ACHN (cell line): ENCODE measurements around the gene CCT7.
"Not testable (repeated sequence)": the region's sequence is repeated elsewhere in the genome, so short reads cannot be mapped to it uniquely, and the experiment has no call there.

Experiments
- DNase-seq: peaks from one replicate; pipeline ENCODE4 v3.0.0-alpha.2; 2015
- in situ Hi-C: cut with HindIII; loops from 2 replicates; pipeline ENCODE4 v1.10.0; 2017; ENCODE audit warnings: low sequenced_read_pairs, low pct_ligation_motif_present, low pct_unique_long_range_greater_than_20kb

Gene CCT7

DNA sequence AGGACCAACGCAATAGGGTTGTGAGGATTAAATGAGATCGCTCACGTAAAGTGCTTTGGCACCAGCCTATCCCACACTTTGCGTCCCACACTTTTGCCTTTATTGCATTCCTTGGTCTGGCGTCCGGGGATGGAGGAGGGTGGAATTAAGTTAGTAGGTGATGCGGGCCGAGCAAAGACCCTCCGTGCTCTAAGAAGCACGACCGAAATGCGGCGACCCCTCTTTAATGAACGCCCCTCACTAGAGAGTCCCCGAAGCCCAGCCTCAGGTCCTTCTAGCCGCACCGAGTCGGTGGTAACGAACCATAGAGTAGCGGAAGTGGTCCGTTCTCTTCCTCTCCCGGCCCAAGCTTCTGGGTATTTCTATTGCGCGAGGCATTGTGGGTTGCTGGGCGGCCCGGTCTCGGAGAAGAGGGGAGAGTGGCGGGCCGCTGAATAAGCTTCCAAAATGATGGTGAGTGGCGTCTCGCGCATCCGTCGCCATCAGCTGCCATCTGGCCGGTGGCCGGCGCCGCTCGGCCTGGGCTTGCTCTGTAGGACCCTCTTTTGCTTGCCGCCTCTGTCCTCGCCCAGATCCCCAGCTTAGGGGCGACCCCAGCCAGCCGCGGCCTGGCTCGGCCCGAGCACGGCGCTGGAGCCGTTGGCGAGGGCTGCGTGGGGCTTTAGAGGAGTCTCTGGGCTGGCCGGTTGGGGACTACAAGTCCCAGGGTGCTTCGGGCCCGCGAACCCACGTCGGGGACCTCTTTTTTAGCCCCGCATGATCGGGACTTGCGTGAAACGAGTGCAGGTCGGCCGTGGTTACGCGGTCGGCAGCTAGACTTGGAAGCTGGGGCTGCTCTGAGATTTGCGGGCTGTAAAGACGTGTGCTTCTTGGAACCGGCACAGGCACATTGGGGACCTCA, at the start of gene CCT7:
Gene CCT7, plus strand, starts transcription at position 377 of the 901 bp plus-strand sequence. Its CDS starts 71 bp downstream, at position 448.
- in situ Hi-C loops = no loop called here

GRCh38 chr2:73185965-73186364, 48.1 kb upstream of the CCT7 start:
- in situ Hi-C loops = no loop called here
- DNase-seq = no peak

More for the DNA sequence above, at the start of gene CCT7:
- peak; percentile 91 for DNase-seq

DNA sequence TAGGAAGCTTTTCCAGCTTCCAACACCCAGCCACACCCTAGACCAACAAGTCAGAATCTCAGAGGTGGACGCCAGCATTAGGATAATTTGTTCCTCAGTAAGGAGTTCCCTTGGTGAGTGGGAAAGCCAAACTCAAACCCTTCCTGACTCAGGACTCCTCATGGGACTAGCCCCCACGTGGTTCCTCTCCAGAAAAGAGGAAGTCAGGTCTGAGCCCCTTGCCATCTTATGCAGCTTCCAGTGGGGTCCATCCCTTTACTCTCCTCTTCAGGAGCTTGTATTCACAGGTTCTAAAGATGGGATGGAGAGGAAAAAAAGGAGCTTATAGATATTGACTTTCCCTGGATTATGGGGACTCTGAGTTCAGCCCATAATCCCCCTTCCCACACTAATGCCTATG, 46.6 kb upstream of the CCT7 start:
- DNase-seq = no peak
- in situ Hi-C loops = no loop called here

DNA sequence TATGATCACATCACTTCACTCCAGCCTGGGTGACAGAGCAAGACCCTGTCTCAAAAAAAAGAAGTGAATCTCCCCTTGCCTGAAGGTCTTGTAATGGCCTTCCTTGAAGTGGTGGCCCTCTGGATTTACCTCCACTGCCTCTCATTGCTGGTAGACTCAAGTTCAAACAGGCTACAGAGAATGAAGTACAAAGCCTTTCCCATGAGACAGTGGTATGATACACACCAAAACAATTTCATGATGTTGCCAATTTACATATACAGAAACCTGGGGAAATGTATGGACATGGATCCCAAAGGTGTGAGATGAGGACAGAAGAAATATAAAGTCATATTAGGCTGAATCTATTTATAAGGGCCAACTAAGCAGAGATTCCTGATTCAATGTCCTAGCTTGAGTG, 36.5 kb upstream of the CCT7 start:
- no peak for DNase-seq
- in situ Hi-C loops = no loop called here

- in situ Hi-C loops, DNase-seq: not testable (repeated sequence)
Observed at GRCh38 chr2:73200281-73200680, 33.8 kb upstream of the CCT7 start.

DNA sequence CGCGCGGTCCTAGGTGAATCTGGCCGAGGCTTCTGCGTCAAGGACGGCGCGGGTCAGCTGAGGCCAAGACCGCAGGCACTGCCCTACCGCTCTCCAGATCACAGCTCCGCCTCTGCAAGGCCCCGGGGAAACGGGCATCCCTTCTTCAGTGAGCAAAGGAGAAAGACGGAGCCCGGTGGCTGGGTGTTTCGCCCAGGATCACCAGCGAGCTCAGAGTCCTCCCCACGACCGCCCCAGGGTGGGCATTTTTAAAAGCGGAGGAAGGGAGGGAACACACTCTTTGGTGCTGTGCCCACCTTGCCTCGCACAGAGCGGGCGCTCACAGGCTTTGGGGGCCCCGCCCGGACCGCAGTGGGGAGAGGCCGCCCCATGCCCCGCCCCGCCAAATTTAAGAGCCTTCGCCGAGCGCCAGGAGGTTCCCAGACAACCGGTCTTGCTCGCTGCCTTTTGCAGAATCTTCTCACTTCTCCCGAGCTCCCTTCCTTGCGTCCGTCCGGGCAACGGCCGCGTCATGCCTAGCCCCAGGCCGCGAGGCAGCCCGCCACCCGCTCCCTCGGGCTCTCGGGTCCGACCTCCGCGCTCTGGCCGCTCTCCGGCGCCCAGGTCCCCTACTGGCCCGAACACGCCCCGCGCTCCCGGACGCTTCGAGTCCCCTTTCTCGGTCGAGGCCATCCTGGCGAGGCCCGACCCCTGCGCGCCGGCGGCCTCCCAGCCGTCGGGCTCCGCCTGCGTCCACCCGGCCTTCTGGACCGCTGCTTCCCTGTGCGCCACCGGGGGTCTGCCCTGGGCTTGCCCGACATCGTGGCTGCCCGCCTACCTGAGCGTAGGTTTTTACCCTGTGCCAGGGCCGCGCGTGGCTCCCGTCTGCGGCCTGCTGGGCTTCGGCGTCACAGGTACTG, 31.7 kb upstream of the CCT7 start, which contains the start of gene NOTO:
Gene NOTO, plus strand, starts transcription at position 419 of the 899 bp plus-strand sequence. Its CDS starts 93 bp downstream, at position 512.
- no peak for DNase-seq
- in situ Hi-C loops = no loop called here

- DNase-seq = no peak
- in situ Hi-C loops = no loop called here
Observed at GRCh38 chr2:73203055-73203681, 30.9 kb upstream of the CCT7 start.

GRCh38 chr2:73205611-73206010, 28.5 kb upstream of the CCT7 start:
- in situ Hi-C loops = no loop called here

GRCh38 chr2:73208258-73208657, 25.9 kb upstream of the CCT7 start:
- in situ Hi-C loops = no loop called here
- no peak for DNase-seq

More at GRCh38 chr2:73205611-73206010, 28.5 kb upstream of the CCT7 start:
- no peak for DNase-seq

DNA sequence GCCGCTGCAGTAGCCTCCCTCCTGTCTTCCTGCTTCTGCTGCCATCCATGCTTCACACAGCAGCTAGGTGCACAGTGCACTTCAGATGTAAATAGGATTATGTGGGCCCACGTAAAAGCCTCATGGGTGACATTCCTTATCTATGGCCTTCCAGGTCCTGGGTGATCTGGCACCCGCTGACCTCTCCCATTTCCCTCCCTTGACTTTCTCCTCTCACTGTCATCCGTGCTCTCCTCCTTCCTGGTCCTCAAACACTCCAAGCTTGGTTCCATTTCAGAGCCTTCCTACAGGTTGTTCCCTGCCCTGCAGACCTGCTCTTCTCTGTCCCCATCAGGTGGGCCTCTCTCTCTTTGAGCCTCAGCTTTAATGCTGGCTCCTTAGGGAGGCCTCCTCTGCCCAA, 24.1 kb upstream of the CCT7 start:
- in situ Hi-C loops = no loop called here
- DNase-seq = no peak

GRCh38 chr2:73210696-73211095, 23.4 kb upstream of the CCT7 start:
- no peak for DNase-seq
- in situ Hi-C loops = no loop called here

- DNase-seq = no peak
- in situ Hi-C loops = no loop called here
Observed at GRCh38 chr2:73212098-73212447, 22.0 kb upstream of the CCT7 start.

GRCh38 chr2:73212448-73213176, 21.5 kb upstream of the CCT7 start:
- peak; percentile 74 for DNase-seq
- in situ Hi-C loops = no loop called here

GRCh38 chr2:73214120-73215035, 19.7 kb upstream of the CCT7 start, which contains the start of gene SMYD5:
Gene SMYD5, plus strand, starts transcription at chr2:73214245. Its CDS starts 22 bp downstream, at chr2:73214267.
- DNase-seq = peak; percentile 86
- in situ Hi-C loops = no loop called here

DNA sequence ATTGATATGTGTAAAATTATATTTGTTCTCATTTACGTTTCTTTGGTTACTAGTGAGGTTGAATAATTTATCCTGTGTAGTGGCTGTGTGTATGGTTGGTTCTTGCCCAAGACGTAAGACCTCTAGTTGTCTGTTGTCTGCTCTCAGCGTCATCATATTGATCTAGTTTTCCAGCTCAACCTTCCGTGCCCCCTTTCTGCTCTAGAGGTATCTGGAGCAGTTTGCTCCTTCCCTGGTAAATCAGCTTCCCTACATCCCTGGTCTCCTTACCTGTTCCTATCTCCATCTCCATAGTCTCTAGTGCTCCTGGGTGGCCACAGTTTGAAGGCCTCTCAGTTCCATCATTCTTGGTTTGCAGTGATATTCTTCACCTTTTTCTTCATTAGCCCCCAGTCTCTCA, 18.9 kb upstream of the CCT7 start:
- in situ Hi-C loops = no loop called here
- DNase-seq = no peak

DNA sequence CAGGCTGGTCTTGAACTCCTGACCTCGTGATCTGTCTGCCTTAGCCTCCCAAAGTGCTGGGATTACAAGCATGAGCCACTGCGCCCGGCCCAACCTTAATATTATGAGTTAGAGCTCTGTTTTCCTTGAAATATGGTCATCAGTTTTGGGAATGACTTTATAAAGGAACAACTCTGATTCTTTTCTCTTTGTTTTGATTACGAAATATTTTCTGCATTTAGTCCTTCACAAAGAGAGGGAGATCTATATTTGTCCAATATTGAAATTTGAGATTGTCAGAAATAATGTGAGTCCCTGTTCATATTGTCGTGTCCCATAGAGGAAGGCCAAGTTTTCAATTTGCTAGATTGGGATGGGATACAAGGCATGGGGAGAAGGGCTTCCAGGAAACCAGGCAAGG, 16.9 kb upstream of the CCT7 start:
- DNase-seq = no peak
- in situ Hi-C loops = no loop called here

DNA sequence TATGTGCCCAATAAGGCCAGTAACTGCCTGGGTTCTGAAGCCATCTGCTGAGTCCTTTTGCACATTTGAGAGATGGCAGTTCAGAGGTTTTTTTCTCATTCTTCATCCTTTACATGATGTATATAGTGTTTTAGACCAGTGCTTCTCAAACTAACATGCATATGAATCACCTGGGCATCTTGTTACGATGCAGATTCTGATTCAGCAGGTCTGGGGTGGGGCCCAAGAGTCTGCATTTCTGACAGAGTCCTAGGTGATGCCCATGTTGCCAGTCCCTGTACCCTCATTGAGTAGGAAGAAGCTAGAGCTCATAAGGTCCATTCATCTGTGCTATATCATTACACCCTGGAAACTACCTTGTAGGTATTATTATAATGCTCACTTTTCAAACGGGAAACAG, 16.3 kb upstream of the CCT7 start:
- no peak for DNase-seq
- in situ Hi-C loops = no loop called here
